DMS114 treated with DMSO at 0.1 percent for 48 hours (cell line): ENCODE measurements around the gene ENOX2.

Experiments
- DNase-seq: peaks from one replicate; lab custom pipeline; 2025; ENCODE audit not compliant: unreplicated experiment; lab: John Stamatoyannopoulos, UW

ENOX2 gene

GRCh38 chrX:130645955-130646583, 256.9 kb downstream of the ENOX2 start:
- no peak for DNase-seq

DNA sequence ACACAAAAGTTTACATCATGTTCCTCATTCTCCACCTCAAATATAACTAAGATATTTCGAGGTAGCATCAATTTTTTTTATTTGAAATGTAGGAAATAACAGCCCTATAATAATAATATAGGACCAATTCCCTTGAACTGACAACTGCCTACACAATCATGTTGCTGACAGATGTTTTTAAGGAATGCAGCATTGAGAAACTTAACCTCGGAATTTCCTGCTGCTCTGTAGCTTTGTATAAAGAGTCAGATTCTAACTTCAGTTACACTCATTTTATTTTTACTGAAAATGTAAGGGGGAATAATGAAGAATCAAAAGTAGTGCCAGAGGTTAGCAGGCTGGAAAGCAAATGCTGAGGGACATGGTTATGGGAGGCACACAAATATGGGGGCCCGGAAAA, 265.4 kb downstream of the ENOX2 start:
- DNase-seq: no peak

DNA sequence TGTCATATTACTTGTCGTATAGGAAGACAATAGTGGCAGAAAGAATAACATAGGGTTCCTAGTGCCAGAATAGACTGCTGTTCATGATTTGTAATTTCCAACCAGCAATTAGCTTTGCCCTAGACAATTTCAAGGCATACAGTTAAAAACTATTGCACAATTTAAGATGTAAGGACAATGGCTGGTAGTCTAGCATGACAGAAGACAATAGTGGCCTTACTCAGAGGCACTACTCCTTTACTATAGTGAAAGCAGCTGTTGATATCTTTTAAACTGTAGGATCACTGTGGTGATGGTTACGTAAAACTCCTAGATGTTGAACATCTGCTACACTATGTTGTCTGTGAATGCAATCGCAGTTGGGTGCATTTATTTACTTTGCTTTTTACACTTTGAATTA, 266.7 kb downstream of the ENOX2 start:
- no peak for DNase-seq

DNA sequence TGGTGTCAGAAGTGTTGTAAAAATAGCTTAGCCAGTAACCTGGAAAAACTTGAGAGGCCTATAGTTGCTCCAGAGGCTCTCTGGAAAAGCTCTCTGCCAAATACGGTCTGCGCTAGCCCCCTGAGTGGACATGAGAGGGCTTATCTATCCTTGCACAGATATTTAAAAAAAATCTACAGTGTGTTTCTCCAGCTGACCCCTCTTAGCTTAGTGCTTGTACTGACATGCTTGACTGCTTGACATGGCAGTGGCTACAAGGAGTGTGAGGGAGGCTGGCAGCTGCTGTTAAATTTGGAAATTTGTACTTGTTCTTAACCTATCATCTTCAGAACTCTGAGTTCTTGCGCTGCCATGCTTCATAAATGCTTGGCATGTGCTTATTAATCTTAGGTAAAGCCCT, 272.0 kb downstream of the ENOX2 start:
- DNase-seq: no peak

DNA sequence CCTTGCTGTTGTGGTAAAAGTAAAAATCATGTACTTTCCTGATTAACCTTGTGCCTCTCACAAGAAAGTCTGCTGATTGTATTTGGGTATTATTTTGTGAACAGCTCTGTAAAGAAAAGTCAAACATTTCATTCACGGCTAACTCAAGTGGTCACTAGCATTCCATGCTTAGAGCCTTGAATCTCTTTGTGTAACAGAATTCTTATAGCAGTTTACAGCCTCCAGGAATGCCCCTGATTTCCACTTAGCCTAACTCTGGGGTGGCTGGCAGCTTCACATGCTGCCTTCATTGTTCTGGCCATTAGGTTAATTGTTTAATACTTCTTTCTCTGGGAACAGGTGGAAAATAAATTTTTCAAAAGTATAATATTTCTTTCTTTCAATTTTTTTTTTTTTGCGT, 274.5 kb downstream of the ENOX2 start:
- no peak for DNase-seq

- no peak for DNase-seq
These were observed 276.5 kb downstream of the ENOX2 start for GRCh38 chrX:130626521-130626920.

GRCh38 chrX:130625386-130625785, 277.6 kb downstream of the ENOX2 start:
- no peak for DNase-seq

DNA sequence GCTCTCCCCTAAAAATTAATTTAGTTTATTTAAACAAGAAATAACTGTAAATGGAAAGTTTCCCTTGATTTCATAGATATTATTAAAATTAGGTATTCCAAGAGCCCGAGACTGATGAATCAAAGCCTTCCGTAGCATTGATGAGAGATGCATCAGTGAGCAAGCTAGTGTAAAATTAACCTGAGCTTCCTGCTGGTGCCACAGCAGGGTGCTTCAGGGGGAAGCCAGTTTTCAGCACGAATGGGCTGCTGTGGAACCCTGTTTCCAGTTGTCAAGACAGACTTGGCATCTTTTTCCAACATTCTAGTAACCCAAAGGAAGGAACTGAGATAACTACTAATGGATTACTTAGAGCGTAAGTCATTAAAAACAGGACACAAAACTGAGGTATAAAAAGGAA, 279.5 kb downstream of the ENOX2 start:
- no peak for DNase-seq

GRCh38 chrX:130615941-130616340, 287.1 kb downstream of the ENOX2 start:
- no peak for DNase-seq

GRCh38 chrX:130607431-130607830, 295.6 kb downstream of the ENOX2 start:
- no peak for DNase-seq

GRCh38 chrX:130606425-130606824, 296.6 kb downstream of the ENOX2 start:
- DNase-seq: no peak

DNA sequence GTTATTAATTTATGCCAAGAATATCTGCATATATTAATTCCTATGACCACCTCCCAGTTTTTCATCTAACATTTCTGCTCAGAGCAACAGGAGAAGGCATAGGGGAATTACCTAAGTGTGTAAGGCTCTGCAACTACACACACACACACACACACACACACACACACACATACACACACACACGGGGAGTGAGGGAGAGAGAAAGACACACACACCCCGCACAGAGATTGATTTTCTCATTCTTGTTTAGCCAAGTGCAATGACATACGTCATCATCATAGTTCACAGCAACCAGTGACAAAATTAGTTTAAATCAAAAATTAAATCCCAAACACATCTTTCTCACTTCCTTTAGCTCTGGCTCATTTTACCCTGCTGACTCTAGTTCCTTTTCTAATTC, 298.1 kb downstream of the ENOX2 start:
- no peak for DNase-seq

DNA sequence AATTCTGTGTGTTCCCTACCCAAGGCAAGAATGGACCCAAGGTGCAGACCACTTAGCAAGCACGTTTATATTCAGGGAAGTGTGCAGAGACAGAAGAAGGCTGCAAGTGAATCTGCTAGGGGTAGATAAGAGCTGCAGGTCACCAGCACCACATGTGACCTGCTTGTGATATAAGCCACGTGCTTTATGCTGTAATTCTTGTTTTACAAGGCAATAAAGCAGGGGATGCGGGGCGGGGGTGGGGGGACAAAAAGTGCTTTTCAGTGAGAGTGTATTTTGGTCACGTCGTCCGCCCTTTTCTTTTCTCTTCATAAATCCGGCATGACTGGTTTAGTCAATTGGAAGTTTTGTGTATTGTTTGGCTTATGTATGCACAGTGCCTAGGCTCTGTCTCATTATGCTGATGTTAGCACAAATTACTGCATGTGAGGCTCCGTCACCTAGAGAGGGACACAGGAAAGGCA, 308.5 kb downstream of the ENOX2 start:
- no peak for DNase-seq

- DNase-seq: no peak
These were observed 309.1 kb downstream of the ENOX2 start for GRCh38 chrX:130593911-130594310.

DNA sequence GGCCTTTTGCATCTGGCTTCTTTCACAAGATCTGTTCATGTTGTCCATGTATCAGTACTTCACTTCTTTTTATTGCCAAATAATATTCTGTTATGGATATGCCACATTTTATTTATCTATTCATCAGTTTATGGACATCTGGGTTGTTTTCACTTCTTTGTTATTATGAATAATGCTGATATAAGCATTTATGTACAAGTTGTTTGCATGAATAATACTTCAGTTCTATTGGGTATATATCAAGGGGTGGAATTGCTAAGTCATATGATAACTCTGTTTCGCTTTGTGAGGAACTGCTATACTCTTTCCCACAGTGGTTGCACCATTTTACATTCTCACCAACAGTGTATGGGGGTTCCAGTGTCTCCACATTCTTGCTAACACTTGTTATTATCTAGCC, 310.8 kb downstream of the ENOX2 start:
- no peak for DNase-seq

GRCh38 chrX:130578906-130579305, 324.1 kb downstream of the ENOX2 start:
- DNase-seq: no peak

DNA sequence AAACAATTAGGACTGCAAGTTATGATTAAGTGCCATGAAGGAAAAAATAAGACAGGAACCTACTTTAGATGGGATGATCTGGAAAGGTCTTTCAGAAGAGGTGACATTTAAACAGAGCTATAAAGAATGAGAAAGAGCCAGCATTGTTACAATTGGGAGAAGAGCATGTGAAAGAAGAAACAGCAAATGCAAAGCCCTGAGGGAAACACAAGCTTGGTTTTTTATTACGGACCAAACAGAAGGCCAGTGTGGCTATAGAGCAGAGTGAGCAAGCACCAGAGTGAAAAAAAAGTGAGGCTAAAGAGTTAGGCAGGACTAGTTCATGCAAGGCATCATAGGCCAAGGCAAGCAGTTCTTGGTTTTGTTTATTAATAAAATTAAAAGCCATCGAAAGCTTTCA, 325.6 kb downstream of the ENOX2 start:
- no peak for DNase-seq

- DNase-seq: no peak
These were observed 327.1 kb downstream of the ENOX2 start for GRCh38 chrX:130575831-130576389.
